GM12801 (cell line): ENCODE measurements around the gene GADL1.

Experiments
- TF ChIP-seq, protein P1 (sequence below): IDR thresholded peaks from one replicate; pipeline ENCODE4 v1.5.1; 2011; ENCODE audit warnings: control low read depth; ENCODE audit not compliant: insufficient read length; ENCODE audit errors: extremely low read depth

GADL1 gene

DNA sequence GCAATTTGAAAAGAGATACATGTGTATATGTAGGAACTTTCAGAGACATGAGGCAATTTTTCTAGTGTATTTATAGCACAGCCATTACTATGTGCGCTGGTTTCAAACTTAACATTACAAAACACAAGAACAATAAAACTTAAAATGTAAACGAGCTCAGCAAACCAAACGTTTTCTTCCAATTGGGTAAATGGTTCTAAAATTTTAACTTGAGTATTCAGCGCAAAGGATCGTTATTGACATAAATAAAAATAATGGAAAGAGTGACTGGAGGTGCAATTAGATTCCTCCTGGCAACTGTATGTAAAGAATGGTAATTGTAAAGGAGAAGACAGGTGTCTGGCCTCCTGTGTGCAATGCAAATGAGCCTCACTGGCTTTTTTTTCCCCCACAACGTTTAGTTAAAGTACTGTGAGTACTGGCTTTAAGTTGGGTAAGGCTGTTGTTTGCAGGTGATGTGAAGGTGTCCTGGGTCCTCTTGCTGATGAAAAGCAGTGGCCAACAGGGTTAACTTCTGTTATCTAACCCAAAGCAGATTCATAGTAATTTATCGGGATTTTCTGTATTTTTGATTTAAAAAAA is 14.1 kb upstream of the GADL1 start:
- TF ChIP-seq, protein P1, sequence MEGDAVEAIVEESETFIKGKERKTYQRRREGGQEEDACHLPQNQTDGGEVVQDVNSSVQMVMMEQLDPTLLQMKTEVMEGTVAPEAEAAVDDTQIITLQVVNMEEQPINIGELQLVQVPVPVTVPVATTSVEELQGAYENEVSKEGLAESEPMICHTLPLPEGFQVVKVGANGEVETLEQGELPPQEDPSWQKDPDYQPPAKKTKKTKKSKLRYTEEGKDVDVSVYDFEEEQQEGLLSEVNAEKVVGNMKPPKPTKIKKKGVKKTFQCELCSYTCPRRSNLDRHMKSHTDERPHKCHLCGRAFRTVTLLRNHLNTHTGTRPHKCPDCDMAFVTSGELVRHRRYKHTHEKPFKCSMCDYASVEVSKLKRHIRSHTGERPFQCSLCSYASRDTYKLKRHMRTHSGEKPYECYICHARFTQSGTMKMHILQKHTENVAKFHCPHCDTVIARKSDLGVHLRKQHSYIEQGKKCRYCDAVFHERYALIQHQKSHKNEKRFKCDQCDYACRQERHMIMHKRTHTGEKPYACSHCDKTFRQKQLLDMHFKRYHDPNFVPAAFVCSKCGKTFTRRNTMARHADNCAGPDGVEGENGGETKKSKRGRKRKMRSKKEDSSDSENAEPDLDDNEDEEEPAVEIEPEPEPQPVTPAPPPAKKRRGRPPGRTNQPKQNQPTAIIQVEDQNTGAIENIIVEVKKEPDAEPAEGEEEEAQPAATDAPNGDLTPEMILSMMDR = no peak

DNA sequence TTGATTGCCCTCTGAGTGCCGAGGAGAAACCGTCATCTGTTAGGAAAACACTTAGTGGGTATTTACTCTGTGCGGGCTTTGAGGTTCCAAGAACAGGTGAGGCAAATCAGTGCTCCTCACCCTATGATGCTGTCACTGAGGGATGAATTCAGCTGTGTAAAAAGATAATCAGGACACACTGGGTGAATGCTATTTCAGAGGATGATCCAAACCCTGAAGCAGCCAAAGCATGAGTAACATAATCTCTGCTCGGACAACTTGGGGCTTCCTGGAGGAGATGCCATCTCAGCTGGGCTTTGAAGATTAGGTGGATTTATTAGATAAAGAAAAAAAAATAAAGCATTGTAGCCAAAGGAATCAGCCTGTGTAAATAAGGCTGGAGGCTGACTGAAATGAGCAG is 10.5 kb upstream of the GADL1 start:
- TF ChIP-seq, protein P1 = no peak

DNA sequence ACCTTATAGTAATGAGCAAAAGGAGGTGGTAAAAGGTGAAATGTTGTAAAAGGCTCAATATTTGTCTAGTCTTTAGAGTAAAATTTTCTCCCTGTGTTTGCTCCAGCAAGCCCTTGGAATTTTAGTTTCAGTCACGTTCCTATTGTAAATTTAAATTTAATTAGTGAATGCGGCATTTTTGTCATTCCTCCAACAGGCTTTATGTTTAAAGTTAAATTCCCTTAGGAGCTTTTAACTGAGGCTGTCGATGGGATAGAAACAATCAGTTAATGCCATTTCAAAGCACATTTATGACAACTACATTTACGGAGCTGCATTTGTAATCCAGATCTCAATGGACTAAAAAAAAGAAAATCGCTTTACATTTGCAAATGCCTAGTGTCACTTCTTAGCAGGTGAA is 868 bp upstream of the GADL1 start:
- TF ChIP-seq, protein P1 = no peak

DNA sequence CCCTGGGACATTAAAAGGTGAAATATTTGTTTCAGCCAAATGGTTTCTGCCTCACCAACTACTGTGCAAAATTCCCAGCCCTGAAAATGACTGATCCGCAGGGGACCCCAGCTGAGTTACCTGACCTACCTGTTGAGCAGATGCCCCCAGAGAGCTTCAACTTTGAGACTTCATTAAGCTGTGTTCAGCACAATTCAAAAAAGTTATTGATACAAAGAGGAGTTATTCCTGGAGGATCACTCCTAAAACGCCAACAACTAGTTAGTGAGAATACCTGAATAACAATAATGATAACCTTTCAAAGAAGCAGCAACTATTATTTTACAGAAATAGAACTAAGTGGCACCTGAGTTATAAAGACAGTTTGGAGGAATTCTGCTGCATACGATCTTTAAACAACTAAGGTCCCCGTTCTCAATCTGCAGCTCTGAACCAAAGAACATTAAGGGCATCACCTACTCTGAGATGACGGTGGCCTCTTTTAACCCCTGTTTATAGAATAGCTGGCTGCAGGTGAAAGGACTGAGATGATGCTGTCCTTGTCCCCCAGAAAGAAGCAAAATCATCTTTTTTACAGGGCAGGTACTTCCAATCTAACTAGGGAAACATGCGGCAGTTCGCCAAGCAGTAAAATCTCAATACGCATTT is 659 bp downstream of the GADL1 start:
- TF ChIP-seq, protein P1 = no peak

DNA sequence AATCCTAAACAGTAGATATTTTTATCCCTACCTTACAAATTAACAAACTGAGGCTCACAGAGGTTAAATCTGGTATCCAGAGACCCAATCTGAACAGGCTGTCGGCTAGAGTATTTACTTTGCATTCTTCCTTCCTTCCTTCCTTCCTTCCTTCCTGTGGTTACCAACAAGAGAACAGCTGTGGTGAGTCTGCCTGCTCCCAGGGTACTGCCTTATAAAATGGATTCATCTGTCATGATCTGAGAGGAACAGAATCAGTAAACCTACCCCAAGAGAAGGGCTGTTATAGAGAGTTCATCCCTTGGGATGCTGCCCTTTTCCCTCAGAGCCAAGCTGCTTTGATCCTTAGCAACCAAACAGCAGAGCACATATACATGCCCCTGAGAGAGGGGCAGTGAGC is 3.6 kb downstream of the GADL1 start:
- TF ChIP-seq, protein P1 = no peak

DNA sequence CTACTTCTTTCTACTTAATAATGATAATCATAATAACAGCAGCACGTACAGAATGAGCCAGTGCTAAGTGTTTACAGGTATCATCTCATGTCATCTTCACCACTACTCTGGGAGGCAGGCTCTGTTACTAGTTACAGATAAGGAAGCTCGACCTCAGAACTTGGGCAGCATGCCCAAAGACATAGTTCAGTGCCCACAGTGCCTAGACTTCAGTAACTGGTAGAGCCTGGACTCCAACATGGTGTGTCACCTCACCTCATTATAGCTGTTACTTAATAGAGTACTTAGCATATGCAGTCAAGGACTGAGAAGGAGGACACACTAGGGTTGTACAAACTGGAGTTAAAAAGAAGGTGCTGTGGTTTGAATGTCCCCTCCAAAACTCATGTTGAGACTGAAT is 7.6 kb downstream of the GADL1 start:
- TF ChIP-seq, protein P1 = no peak

DNA sequence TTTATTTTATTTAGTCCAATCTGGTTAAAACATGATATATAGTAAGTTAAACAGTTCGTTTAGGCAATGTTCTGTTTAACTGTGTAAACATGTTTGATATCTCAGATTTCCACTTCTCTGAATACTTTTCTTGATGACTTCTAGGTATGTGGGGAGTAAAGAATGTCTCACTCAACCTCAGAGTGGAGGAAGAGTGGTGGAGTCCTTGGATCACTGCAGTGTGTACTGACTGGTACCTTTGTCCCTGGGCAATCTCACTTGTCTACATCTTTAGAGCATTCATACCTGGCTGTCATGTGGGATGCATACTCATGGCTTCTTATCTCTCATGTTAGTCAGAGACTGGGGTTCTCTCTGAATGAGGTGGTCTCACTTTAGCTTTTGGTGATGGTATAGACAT is 15.6 kb downstream of the GADL1 start:
- TF ChIP-seq, protein P1 = no peak
